Cerebellar nuclear complex (tissue), 1 donor: Measurements from ENCODE around the gene PGGT1B.

Experiments
- DNase-seq, 2 experiments: peaks; one replicate each; lab custom pipeline; 2025; lab: John Stamatoyannopoulos, UW

The PGGT1B gene

DNA sequence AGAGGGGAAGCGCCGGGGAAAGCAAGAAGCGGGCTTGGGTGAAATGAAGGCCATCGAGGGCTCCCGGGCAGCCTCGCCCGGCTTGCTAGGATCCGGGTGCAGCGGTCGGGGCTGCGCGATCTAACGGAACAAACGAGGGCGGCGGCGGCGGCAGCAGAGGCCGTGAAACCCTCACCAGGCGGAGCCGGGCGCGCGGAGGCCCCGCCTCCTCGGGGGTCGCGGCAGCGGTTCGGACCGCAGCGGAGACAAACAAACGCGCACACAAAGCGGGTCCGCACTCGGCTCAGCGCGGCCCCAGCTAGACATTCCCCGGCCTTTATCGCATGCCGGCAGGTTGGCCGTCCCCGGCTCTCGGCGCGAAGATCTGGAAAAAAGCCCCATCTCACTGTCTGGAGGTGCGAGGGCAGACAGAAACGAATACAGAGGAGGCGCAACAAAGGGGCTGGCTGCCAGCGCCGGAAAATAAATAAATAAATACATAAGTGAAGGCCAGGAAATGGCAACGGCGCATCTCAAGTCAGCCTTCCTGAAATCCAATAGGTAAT lies 82.4 kb downstream of the PGGT1B start:
- DNase-seq: no peak

DNA sequence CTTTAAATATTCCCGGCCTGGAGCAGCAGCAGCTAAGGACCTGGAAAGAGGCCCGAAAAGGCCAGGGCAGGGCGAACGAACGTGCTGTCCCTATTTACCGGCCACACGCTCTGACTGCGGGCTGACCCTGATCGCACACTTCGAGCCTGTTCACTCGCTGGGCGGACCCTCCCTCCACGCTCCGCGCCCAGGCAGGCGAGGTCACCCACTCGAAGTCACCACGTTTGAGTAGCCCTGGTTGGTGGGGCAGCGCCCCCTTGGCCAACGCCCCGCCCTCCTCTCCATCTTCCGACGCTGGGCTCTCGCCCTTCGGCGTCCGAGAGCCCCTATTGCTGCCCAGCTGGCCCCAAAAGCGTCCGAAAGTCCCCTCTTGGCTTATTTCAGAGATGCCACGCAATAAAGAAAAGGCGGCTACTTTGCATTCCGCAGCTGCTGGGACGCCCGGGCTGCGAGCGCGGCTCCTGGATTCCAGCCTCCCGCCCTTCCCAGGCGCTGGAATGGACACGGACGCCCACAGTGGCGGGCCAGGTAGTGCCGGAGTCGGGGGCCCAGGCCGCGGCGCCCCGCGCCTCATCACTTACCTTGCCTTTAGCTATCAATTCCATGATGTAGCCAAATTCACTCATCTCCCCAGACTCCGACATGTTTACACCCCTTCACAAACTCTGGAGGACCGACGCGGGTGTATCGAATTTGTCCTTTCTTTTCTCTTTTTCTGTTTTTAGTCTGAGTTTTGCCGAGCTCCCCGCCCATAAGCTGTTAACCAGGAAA lies 83.1 kb downstream of the PGGT1B start:
- no peak for DNase-seq

DNA sequence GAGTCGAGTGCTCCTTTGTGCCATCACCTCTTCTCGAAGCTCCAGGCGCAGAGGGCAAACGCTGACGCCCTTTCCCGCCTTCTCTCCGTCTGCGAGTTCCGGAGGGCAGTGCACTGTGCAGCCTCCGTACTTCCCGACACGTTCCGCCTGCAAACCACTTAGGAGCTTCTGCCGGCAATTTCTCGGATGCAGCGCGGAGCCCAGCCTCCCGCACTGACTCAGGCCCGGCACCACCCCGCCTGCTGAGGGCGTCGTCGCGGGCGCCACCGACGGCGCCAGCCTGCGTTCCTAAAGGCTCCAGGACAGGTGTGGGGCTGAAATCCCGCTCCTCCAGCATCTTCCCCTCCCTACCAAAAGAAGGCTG lies 83.7 kb downstream of the PGGT1B start:
- no peak for DNase-seq

DNA sequence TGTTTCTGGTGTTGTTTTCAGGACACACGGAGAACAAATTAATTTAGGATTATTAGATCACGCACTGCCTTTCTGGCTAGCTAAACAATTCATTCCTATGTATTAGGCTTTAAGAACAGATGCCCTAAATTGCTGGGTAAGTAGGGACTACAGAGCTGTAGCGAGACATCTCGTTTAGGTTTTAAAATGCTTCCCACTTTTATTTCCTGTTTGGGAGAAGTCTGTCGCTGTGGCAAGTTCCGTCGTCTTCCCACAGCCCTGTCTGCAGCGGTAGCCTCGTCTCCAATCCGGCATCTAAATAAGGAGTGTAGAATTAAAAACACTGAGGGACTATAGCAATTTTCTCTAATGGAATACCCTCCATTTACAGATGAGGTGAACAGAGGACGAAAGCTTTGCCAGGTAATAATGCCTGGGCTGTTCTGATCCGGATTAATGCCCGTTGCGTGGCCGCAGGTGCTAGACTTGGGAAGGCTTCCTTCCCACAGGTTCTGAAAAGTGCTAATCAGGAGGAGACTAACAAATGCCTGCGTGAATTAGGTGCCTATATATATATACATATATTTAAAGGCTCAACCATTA lies 91.7 kb downstream of the PGGT1B start:
- no peak for DNase-seq

DNA sequence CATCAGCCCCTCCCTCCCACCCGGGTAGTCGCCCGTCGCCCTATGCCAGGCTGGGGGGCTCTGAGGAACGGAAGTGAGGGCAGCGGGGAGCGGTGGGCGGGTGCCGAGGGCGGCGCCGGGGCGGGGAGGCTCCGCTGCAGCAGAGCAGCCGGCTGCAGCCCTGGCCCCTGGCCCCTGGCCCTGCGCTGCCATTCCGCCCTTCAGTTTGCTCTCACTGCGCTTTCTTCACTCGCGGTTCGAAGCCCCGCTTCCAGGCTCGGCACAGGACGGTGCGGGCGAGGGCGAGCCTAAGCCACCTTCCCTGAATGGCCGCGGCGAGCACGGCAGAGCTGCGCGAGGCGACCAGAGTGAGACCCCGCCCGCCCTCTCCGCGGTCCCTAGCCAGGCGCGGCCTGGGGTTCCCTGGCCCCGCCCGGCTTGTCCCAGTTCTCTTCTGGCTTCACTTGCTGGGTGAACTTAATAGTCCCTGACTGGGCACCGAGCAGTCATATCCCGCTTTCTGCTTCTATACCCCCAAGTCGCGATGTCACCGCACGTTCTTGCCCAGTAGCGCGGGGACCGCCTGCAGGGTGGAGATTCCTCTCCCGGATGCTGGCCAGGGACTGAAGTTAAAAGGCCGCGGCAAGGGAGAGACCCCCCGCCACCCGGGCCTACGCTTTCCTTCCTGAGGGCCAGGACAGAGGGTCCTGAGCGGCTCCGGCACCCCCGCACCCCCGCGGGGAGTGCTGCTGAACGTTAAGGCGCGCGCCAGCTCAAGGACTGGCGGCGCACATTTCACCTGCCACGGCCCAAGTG lies 92.3 kb downstream of the PGGT1B start:
- DNase-seq: no peak

DNA sequence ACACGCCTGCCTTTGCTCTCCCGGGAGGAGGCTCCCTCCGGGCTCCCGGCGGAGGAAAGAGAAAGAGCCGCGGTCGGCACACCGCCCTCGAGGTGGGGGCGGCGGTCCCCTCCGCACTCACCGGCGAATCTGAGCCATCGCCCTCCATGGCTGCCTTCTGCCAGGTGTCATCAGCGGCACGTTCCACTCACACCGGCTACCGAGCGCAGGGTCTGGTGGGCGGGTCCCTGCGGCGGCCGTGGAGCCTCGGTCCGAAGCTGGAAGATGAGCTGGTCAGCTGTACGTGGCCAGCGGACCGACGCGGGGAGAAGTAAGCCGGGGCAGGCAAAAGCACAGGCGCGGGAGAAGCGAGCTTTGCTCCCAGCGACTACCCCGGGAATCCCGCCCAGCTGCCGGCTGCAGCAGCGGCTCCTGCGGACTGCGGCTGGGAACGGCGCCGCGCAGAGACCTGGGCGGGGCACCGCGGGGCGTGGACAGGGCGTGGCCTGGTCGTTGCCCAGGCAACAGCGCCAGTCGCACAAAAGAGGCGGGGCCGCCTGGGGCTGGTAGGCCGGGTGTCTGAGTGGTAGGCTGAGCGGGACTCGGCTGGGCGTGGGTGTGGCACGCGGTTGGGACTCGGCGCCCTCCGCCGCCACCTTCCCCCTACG lies 93.1 kb downstream of the PGGT1B start, which contains the start of gene TRIM36:
TRIM36 (minus strand) TSS at position 422 of the 647 bp plus-strand sequence; CDS start at position 148, 274 bp downstream.
- no peak for DNase-seq

DNA sequence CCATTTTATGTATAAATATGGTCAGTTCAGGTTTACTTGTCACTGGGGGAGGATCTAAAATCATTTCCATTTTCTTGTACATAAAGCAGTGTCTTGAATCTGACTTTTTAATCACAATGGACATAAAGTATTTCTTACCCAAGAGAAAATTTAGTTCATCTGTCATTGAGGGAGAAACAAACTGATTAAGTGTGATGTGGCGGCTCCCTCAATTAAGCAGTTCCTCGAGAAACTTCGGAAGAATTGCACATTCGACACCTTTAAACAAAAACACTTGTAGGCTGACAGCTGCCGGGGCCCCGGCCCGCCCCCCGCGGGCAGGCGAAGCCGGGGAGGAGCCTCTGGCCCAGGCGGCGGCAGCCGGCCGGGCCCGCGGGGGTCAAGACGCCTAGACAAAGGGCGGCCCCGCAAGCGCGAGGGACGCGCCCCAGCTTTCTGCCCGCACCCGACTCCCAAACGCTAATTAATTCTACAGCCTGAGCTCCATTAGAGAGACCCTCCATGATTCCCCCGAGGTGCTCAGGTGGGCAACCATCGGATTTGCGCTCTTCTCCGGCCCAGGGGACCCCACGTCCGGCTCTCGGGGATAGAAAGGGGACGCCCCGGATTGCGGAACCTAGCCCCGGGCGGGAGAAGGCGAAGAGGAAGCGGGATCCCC lies 93.7 kb downstream of the PGGT1B start:
- DNase-seq: no peak

DNA sequence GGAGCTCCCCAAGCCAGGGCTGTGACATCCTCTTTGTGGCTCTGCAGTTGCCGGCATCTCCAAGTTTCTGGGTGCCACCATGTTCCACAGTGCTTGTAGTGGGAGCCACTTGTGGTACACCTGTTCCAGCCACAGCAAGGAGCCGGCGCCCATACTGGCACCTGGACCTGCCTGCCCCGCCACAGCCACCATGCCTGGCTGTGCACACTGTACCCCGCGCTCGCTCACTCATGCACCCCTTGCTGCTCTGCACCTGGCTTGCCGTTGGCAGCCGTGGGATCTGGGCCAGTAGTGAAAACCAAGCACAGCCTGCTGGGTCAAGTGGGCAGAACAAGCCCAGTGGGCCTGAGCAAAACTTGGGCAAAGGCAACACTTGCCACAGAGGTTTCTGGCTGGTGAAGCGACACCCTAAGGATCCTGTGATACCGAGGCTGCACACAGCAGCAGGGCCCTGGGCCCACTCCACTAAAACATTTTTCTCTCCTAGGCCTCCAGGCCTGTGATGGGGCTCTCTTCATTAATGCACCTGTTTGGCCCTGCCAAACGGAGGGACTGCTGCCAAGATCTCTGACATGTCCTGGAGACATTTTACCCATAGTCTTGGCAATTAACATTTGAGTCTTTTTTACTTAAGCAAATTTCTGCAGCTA lies 95.8 kb downstream of the PGGT1B start:
- no peak for DNase-seq

DNA sequence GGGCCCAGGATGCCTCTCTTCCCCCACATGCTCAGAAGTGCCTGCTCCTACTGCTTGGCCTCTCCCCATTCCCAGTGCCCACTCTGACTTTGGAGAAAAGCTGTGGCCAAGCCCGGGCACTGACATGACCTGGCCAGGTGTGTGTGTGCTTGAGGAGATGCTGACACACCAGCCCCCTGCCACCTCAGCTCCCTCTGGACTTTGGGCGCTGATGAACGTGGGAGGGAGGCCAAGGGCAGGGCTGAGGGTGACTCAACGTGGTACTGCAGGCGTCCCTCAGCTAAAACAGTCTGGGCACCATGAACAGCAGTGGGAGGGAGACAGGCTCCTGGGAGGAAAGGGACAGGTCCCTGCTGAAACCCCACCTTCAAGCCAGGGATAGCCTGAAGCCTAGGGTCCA lies 96.9 kb downstream of the PGGT1B start:
- no peak for DNase-seq

DNA sequence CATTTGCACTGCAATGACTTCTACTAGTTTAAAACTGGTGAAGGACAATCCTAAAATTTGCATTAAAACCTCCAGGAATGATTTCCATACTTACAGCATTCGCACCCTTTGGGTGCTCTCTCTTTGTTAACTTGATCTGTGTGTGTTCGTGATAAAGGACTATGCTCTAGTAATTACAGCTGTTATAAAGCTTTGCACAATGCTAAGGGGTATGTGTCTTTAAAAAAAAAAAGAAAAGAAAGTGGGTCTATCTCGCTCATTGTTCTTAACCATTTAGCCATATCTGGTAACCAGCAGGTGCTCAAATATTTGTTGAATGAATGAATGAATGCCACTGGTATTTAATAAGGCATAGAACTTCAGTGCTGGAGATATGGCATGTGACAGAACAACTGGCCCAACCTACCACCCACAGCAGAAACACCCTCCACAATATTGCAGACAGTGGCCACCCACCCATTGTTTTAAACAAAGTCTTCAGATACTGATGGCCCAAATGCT lies 101.7 kb downstream of the PGGT1B start:
- DNase-seq: no peak
